Trophoblast cell (in vitro differentiated cells and primary cell): ENCODE results near the gene FAR1.
A peak's percentile ranks its signal among the peaks of the same experiment; 100 is the strongest.

Source experiments
- DNase-seq, 2 donors: peaks; one replicate each; pipeline ENCODE4 v3.0.0-alpha.2; 2016
- H2AFZ ChIP-seq: 2 replicates; pipeline ENCODE4 v1.6.1; 2013; ENCODE audit warnings: low read length, moderate library complexity, mild to moderate bottlenecking; ENCODE audit not compliant: insufficient read depth, poor library complexity
- H2AK5ac ChIP-seq: 2 replicates; pipeline ENCODE4 v1.6.1; 2013; ENCODE audit warnings: mild to moderate bottlenecking, low read length
- H2BK120ac ChIP-seq: 2 replicates; pipeline ENCODE4 v1.6.1; 2013; ENCODE audit warnings: low read length, mild to moderate bottlenecking, moderate library complexity; ENCODE audit not compliant: insufficient read depth, poor library complexity
- H2BK12ac ChIP-seq: 2 replicates; pipeline ENCODE4 v1.6.1; 2013; ENCODE audit warnings: mild to moderate bottlenecking, low read length, moderate library complexity
- H2BK5ac ChIP-seq: 2 replicates; pipeline ENCODE4 v1.6.1; 2013; ENCODE audit warnings: low read length, low read depth, moderate library complexity, mild to moderate bottlenecking; ENCODE audit not compliant: poor library complexity
- H3K14ac ChIP-seq: 2 replicates; pipeline ENCODE4 v1.6.1; 2013; ENCODE audit warnings: mild to moderate bottlenecking, low read length
- H3K18ac ChIP-seq: 2 replicates; pipeline ENCODE4 v1.6.1; 2013; ENCODE audit warnings: mild to moderate bottlenecking, low read length
- H3K23ac ChIP-seq: 2 replicates; pipeline ENCODE4 v1.6.1; 2013; ENCODE audit warnings: low read length
- H3K27ac ChIP-seq: 2 replicates; pipeline ENCODE4 v1.5.1; 2013; ENCODE audit warnings: low read depth, mild to moderate bottlenecking, inconsistent platforms, low read length, moderate library complexity
- H3K27me3 ChIP-seq: 2 replicates; pipeline ENCODE4 v1.6.1; 2013; ENCODE audit warnings: inconsistent platforms, mild to moderate bottlenecking, low read length, moderate library complexity; ENCODE audit not compliant: insufficient read depth
- H3K36me3 ChIP-seq, 2 experiments: 1 replicate in 1 of 2; 2 replicates in 1 of 2; pipeline ENCODE4 v1.6.1; 2013; ENCODE audit warnings: low read length in 2 of 2, mild to moderate bottlenecking in 2 of 2, moderate library complexity in 1 of 2; ENCODE audit not compliant: insufficient read depth in 2 of 2, control insufficient read depth in 1 of 2
- H3K4ac ChIP-seq: 2 replicates; pipeline ENCODE4 v1.6.1; 2013; ENCODE audit warnings: low read depth, mild to moderate bottlenecking, low read length, moderate library complexity
- H3K4me1 ChIP-seq, 2 experiments: 1 replicate in 1 of 2; 2 replicates in 1 of 2; pipeline ENCODE4 v1.6.1; 2013; ENCODE audit warnings: low read length in 2 of 2, mild to moderate bottlenecking in 2 of 2, moderate library complexity in 1 of 2; ENCODE audit not compliant: insufficient read depth in 2 of 2, control insufficient read depth in 1 of 2
- H3K4me2 ChIP-seq: 2 replicates; pipeline ENCODE4 v1.6.1; 2013; ENCODE audit warnings: inconsistent platforms, mild to moderate bottlenecking, low read length, moderate library complexity
- H3K4me3 ChIP-seq: 2 replicates; pipeline ENCODE4 v1.5.1; 2013; ENCODE audit warnings: mild to moderate bottlenecking, low read depth, low read length, inconsistent platforms
- H3K79me1 ChIP-seq: one replicate; pipeline ENCODE4 v1.6.1; 2013; ENCODE audit warnings: low read length
- H3K79me2 ChIP-seq: 2 replicates; pipeline ENCODE4 v1.6.1; 2013; ENCODE audit warnings: low read length, mild to moderate bottlenecking; ENCODE audit not compliant: control insufficient read depth, insufficient read depth, poor library complexity
- H3K9ac ChIP-seq: 2 replicates; pipeline ENCODE4 v1.6.1; 2013; ENCODE audit warnings: mild to moderate bottlenecking, low read length
- H3K9me3 ChIP-seq: 2 replicates; pipeline ENCODE4 v1.6.1; 2013; ENCODE audit warnings: low read depth, mild to moderate bottlenecking, control low read depth, inconsistent platforms, low read length; ENCODE audit not compliant: insufficient read depth
- H4K12ac ChIP-seq: 2 replicates; pipeline ENCODE4 v1.6.1; 2013; ENCODE audit warnings: low read depth, mild to moderate bottlenecking, low read length, moderate library complexity
- H4K8ac ChIP-seq: 2 replicates; pipeline ENCODE4 v1.6.1; 2013; ENCODE audit warnings: low read depth, mild to moderate bottlenecking, low read length, moderate library complexity
- H4K91ac ChIP-seq: one replicate; pipeline ENCODE4 v1.6.1; 2013; ENCODE audit warnings: low read depth, mild to moderate bottlenecking, low read length, moderate library complexity
- WGBS: extraction: QIAGEN DNeasy Blood & Tissue Kit; methylation state at CpG from one replicate; pipeline ENCODE4 v1.1.7; 2013; ENCODE audit warnings: missing lambda C conversion rate; ENCODE audit not compliant: insufficient read length, insufficient coverage; ENCODE audit errors: extremely low coverage; 5-methylcytosine and 5-hydroxymethylcytosine counted together

The FAR1 gene

GRCh38 chr11:13771151-13771550 lies 102.7 kb downstream of the FAR1 start:
- H4K8ac ChIP-seq: no peak overlapping the region
- peaks cover 0 to under 1% of the 10 kb centered on the region in 2 experiments for H3K4me1 ChIP-seq
- no peak overlapping the region for H2BK12ac ChIP-seq
- no peaks in the 10 kb centered on the region for H3K79me2 ChIP-seq
- no CpG with 5 or more reads among the region's 3 CpGs for WGBS
- H2BK120ac ChIP-seq: no peak overlapping the region
- H2AK5ac ChIP-seq: no peak overlapping the region
- no peaks in the 10 kb centered on the region for H3K9me3 ChIP-seq
- no peak overlapping the region for H3K9ac ChIP-seq
- no peak for DNase-seq
- no peaks in the 10 kb centered on the region for H3K27me3 ChIP-seq
- H3K79me1 ChIP-seq: no peaks in the 10 kb centered on the region
- no peaks in the 10 kb centered on the region for H3K36me3 ChIP-seq
- H3K23ac ChIP-seq: no peak overlapping the region
- no peak overlapping the region for H4K91ac ChIP-seq
- no peak overlapping the region for H3K4ac ChIP-seq
- H3K27ac ChIP-seq: no peak overlapping the region
- no peak overlapping the region for H3K18ac ChIP-seq
- H3K14ac ChIP-seq: no peak overlapping the region
- no peak overlapping the region for H3K4me2 ChIP-seq
- no peak overlapping the region for H2AFZ ChIP-seq
- no peak overlapping the region for H4K12ac ChIP-seq
- no peak overlapping the region for H2BK5ac ChIP-seq
- H3K4me3 ChIP-seq: no peak overlapping the region

GRCh38 chr11:13772223-13773046 lies 104.0 kb downstream of the FAR1 start:
- H3K18ac ChIP-seq: no peak overlapping the region
- H3K27ac ChIP-seq: no peak overlapping the region
- H3K9ac ChIP-seq: no peak overlapping the region
- H3K23ac ChIP-seq: no peak overlapping the region
- peaks cover 4% of the 10 kb centered on the region in 2 experiments for H3K4me1 ChIP-seq
- no peaks in the 10 kb centered on the region for H3K36me3 ChIP-seq
- H3K4ac ChIP-seq: no peak overlapping the region
- no peak overlapping the region for H4K8ac ChIP-seq
- H2AFZ ChIP-seq: no peak overlapping the region
- H4K91ac ChIP-seq: no peak overlapping the region
- no peak overlapping the region for H2BK5ac ChIP-seq
- H3K27me3 ChIP-seq: no peaks in the 10 kb centered on the region
- no CpG with 5 or more reads among the region's 5 CpGs for WGBS
- H3K9me3 ChIP-seq: no peaks in the 10 kb centered on the region
- H3K4me3 ChIP-seq: no peak overlapping the region
- no peak overlapping the region for H3K4me2 ChIP-seq
- H3K79me2 ChIP-seq: no peaks in the 10 kb centered on the region
- H3K79me1 ChIP-seq: peaks cover 3% of the 10 kb centered on the region
- no peak overlapping the region for H2AK5ac ChIP-seq
- no peak overlapping the region for H2BK12ac ChIP-seq
- H2BK120ac ChIP-seq: no peak overlapping the region
- no peak overlapping the region for H4K12ac ChIP-seq
- DNase-seq: peak; percentile 17 to 89
- H3K14ac ChIP-seq: no peak overlapping the region

GRCh38 chr11:13775471-13775870 lies 107.0 kb downstream of the FAR1 start:
- no peak overlapping the region for H3K4ac ChIP-seq
- H3K36me3 ChIP-seq: no peaks in the 10 kb centered on the region
- no CpG with 5 or more reads among the region's 1 CpG for WGBS
- H3K79me2 ChIP-seq: no peaks in the 10 kb centered on the region
- H3K18ac ChIP-seq: no peak overlapping the region
- H3K9ac ChIP-seq: no peak overlapping the region
- no peaks in the 10 kb centered on the region for H3K27me3 ChIP-seq
- no peak overlapping the region for H2BK5ac ChIP-seq
- H3K14ac ChIP-seq: no peak overlapping the region
- peaks cover 11% of the 10 kb centered on the region for H3K79me1 ChIP-seq
- peaks cover 4 to 7% of the 10 kb centered on the region in 2 experiments for H3K4me1 ChIP-seq
- no peak for DNase-seq
- no peak overlapping the region for H2AK5ac ChIP-seq
- no peak overlapping the region for H4K8ac ChIP-seq
- no peak overlapping the region for H4K12ac ChIP-seq
- H2AFZ ChIP-seq: no peak overlapping the region
- no peak overlapping the region for H3K4me2 ChIP-seq
- H2BK12ac ChIP-seq: no peak overlapping the region
- no peak overlapping the region for H3K23ac ChIP-seq
- no peaks in the 10 kb centered on the region for H3K9me3 ChIP-seq
- H3K27ac ChIP-seq: no peak overlapping the region
- H4K91ac ChIP-seq: no peak overlapping the region
- no peak overlapping the region for H2BK120ac ChIP-seq
- no peak overlapping the region for H3K4me3 ChIP-seq

- no peak overlapping the region for H4K12ac ChIP-seq
- peak overlapping the region; percentile 57 for H2AK5ac ChIP-seq
- no peaks in the 10 kb centered on the region for H3K27me3 ChIP-seq
- H3K14ac ChIP-seq: peak overlapping the region; percentile 55
- no peak overlapping the region for H3K4me3 ChIP-seq
- no peak for DNase-seq
- no peaks in the 10 kb centered on the region for H3K36me3 ChIP-seq
- H3K9ac ChIP-seq: no peak overlapping the region
- H3K27ac ChIP-seq: no peak overlapping the region
- no peak overlapping the region for H3K23ac ChIP-seq
- H2AFZ ChIP-seq: peak overlapping the region; percentile 10
- peak overlapping the region; percentile 29 for H2BK5ac ChIP-seq
- peak overlapping the region; percentile 59 for H4K91ac ChIP-seq
- no peaks in the 10 kb centered on the region for H3K9me3 ChIP-seq
- no peak overlapping the region for H3K4ac ChIP-seq
- H3K4me1 ChIP-seq: peaks cover 6 to 9% of the 10 kb centered on the region in 2 experiments
- peaks cover 15% of the 10 kb centered on the region for H3K79me1 ChIP-seq
- H3K18ac ChIP-seq: no peak overlapping the region
- H3K79me2 ChIP-seq: no peaks in the 10 kb centered on the region
- peak overlapping the region; percentile 36 for H4K8ac ChIP-seq
- no CpG with 5 or more reads among the region's 3 CpGs for WGBS
- H2BK12ac ChIP-seq: peak overlapping the region; percentile 72
- H2BK120ac ChIP-seq: peak overlapping the region; percentile 85
- no peak overlapping the region for H3K4me2 ChIP-seq
Observed at GRCh38 chr11:13776134-13776815, 107.8 kb downstream of the FAR1 start.
